ENCODE measurements around the gene DBN1. TPM values are rescaled to one million over a fixed set of nuclear protein-coding genes. Genes with fewer than 3 reads are reported as not detected.

Gene DBN1
- total and polyA plus RNA-seq, 9 of the 15 experiments (the other 6 are each of a cell fraction or from before 2014, with no cell fraction given), result 0.25 to 87.2 (median 27.9) TPM

DNA sequence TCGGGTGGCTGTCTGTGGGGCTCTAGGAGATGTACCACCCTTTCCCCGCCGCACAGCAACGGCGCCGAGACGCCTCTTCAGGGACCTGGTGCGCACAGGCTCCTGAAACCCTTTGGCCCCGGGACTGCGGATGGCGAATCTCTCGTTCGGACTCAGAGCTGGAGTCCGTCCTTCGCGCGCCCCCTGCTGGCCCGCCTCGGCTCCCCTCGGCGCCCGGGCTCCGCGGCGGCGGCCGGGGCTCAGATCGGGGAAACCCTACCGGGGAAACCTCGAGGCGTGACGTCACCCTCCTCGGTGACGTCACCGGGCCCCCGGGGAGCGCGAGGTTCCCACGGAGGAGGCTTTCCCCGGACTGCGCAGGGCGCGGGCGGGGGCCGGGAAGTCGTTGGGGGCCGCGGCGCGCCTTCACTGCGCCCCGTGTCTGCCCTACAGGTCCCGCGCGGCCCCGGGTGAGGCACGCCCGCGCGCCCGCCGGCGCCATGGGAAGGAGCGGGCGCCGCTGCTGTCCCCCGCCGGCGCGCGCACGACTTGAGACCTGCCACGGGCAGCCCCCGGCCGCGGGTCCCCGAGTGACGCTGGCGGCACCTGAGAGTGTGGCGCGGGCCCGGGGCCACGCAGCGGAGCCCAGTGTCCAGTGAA is 18.9 kb downstream of the DBN1 start (continued):
- TF ChIP-seq RBM14 (IDR thresholded peaks at IDR 0.05; ENCODE audit: borderline replicate concordance, insufficient read depth, low read depth, low read length) (no peak), ZNF717 (CRISPR knock-in tag; IDR thresholded peaks at IDR 0.05) (no peak), CEBPB (tag; IDR thresholded peaks at IDR 0.05) (no peak), KLF16 (IDR thresholded peaks at IDR 0.05) (no peak), BDP1 (IDR thresholded peaks at IDR 0.05; ENCODE audit: insufficient read depth, insufficient read length) (no peak), ZNF232 (CRISPR knock-in tag; IDR thresholded peaks at IDR 0.05) (no peak), ZNF217 (CRISPR knock-in tag; IDR thresholded peaks at IDR 0.05) (no peak), DACH1 (IDR thresholded peaks at IDR 0.05; ENCODE audit: partially characterized antibody) (no peak), BCL6 (CRISPR knock-in tag; IDR thresholded peaks at IDR 0.05) (no peak), ZNF436 (CRISPR knock-in tag; IDR thresholded peaks at IDR 0.05) (no peak), E2F3 (CRISPR knock-in tag; IDR thresholded peaks at IDR 0.05) (no peak; the same call in 1 of the 2 replicates), BRF1 (IDR thresholded peaks at IDR 0.05; ENCODE audit: borderline replicate concordance, extremely low read depth, insufficient read length) (no peak), POLR2A (conservative IDR thresholded peaks at IDR 0.05) (no peak), DNMT1 (IDR thresholded peaks at IDR 0.05) (no peak), TAF9B (IDR thresholded peaks at IDR 0.05; ENCODE audit: partially characterized antibody) (no peak)
- TF ChIP-seq, protein P1, sequence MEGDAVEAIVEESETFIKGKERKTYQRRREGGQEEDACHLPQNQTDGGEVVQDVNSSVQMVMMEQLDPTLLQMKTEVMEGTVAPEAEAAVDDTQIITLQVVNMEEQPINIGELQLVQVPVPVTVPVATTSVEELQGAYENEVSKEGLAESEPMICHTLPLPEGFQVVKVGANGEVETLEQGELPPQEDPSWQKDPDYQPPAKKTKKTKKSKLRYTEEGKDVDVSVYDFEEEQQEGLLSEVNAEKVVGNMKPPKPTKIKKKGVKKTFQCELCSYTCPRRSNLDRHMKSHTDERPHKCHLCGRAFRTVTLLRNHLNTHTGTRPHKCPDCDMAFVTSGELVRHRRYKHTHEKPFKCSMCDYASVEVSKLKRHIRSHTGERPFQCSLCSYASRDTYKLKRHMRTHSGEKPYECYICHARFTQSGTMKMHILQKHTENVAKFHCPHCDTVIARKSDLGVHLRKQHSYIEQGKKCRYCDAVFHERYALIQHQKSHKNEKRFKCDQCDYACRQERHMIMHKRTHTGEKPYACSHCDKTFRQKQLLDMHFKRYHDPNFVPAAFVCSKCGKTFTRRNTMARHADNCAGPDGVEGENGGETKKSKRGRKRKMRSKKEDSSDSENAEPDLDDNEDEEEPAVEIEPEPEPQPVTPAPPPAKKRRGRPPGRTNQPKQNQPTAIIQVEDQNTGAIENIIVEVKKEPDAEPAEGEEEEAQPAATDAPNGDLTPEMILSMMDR (IDR thresholded peaks at IDR 0.05 in 2 of 3, conservative IDR thresholded peaks at IDR 0.05 in 1 of 3; ENCODE audit: insufficient read depth in 2 of 3, low read depth in 1 of 3, low read length in 3 of 3), result peak; percentile 90 to 98 (median 96)
- TF ChIP-seq, protein P2, sequence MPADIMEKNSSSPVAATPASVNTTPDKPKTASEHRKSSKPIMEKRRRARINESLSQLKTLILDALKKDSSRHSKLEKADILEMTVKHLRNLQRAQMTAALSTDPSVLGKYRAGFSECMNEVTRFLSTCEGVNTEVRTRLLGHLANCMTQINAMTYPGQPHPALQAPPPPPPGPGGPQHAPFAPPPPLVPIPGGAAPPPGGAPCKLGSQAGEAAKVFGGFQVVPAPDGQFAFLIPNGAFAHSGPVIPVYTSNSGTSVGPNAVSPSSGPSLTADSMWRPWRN (IDR thresholded peaks at IDR 0.05; ENCODE audit: low read depth), result no peak

Data from K562 (cell line).